HG03457 (cell line): ENCODE measurements around the gene GALK1.
"Not testable (repeated sequence)": the region's sequence is repeated elsewhere in the genome, so short reads cannot be mapped to it uniquely, and the experiment has no call there.

ENCODE experiments used
- ATAC-seq: cut with Tn5 transposase; IDR thresholded peaks from one replicate; pipeline ENCODE4 v1.9.1; 2021; ENCODE audit warnings: moderate number of reproducible peaks; ENCODE audit not compliant: unreplicated experiment

The GALK1 gene

DNA sequence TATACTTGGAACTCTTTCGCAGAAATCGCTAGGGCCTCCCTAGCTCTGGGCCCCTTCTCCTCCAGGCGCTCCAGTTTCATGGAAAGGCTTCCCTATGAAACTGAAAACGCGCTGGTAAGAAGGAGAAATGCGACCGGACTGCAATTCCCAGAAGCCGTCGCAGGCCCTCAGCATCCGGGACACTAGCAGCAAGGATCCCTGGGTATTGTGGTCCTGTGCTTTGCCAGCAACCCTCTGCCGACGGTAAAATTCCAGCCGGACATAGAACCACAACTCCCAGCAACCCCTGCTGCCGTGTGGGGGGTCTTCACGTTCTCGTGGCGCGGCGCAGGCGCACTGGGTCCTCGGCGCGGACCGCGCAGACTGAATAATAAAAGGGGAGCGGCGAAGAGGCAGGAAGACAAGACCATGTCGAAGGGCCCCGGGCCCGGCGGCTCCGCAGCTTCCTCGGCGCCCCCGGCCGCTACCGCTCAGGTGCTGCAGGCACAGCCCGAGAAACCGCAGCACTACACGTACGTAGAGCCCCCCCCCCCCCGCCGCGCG, 19.6 kb upstream of the GALK1 start, which contains the start of gene UNK:
TSS of gene UNK (plus strand) at position 334 of the 543 bp plus-strand sequence. CDS start at position 409, 75 bp downstream.
- ATAC-seq = peak; percentile 44

DNA sequence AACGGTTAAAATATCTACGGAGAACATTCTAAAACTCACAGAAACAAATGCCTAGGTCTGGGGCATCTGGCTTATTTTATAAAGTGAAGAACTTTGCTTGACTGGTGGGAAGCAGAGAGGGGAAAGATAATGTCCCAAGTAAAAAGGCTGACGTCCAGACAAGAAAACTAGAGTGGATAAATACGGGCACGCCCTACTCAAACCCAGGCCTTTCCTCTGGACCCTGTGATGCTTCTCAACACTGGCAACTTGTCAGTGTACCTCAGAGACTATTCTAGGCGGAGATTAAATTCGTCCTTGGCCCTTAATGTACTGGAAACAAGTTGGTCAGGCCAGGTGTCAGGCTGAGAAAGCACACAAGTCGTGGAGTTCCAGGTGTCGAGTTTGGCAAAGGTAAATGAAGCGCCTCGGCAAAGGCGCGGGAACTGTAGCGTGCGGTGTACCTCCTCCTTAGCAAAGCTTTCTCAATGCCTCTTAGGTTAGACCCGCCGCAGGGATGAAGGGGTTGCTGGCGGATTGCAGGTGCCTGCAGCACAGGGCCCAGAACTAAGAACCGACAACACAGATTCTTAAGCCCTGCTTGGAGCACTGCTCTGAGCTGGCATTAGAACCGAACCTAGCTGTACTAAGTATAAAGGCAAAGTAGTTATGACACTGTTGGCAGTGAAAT, 18.9 kb upstream of the GALK1 start:
- no peak for ATAC-seq

DNA sequence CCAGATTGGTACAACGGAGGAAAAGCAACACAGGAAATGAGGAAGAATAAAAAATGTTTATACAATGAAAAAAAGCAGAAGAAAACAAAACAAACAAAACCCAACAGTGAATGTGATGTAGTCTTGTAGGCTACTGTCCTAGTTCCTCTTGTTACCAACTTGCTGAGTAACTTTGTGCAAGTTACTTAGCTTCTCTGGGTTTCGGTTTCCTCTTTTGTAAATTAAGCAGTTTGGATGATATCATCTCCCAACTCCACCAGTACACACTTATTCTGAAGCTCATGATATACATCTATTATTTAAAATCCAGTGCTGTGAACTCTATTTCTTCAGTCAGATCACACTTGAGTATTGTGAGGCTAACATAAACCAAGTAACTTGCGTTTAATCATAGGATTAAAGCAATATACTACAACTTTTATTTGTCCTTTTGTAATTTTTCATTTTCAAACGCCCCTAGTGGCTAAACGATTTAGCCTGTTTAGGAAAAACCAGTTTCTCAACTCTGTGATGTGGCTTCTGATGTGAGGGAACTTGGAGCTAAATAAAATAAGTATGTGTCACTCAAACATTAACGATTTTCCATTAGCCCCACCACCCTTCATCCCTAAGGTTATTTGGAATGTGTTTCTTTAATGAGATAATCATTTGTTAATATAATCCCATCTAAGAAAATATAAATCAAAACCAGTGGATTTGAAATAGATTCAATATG, 18.2 kb upstream of the GALK1 start:
- no peak for ATAC-seq

DNA sequence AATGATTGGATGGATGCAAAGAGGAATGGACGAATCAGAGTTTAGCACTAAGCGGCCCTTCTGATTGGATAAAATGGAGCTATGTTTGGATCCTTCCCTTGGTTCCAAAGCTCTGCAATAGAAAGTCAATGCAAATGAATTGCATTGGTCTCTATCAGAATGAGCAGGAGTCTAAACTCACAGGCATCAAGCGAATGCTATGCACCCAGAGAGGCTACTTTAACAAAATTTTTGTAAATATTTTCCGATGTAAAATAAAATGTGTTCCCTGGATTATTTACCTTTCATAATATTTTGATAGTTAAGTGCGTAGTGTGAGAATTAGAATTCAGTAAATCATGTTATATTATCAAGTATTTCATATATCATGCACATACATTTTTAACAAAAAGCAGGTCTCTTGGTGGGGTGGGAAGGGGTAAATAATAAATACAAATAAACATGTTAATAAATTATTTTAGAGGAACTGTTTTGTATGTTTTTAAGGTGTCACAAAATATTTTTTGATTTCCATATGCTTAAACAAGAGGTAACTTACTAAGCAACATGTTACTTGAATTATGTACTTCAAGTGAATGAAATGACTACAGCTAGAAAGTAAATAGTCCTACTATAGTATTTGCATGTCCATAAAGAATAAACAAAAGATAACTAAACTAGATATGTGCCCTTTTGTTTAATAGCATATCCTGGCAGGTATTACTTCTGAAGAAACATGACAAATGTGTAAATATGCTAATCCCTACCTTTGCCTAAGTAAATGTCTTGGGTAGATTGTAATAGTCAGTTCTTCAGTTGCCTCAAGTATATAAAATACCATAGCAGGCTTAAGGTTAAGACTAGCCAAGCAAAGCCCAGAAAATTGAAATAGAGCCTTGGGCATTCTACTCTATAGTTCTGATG, 15.2 kb upstream of the GALK1 start:
- ATAC-seq = no peak

DNA sequence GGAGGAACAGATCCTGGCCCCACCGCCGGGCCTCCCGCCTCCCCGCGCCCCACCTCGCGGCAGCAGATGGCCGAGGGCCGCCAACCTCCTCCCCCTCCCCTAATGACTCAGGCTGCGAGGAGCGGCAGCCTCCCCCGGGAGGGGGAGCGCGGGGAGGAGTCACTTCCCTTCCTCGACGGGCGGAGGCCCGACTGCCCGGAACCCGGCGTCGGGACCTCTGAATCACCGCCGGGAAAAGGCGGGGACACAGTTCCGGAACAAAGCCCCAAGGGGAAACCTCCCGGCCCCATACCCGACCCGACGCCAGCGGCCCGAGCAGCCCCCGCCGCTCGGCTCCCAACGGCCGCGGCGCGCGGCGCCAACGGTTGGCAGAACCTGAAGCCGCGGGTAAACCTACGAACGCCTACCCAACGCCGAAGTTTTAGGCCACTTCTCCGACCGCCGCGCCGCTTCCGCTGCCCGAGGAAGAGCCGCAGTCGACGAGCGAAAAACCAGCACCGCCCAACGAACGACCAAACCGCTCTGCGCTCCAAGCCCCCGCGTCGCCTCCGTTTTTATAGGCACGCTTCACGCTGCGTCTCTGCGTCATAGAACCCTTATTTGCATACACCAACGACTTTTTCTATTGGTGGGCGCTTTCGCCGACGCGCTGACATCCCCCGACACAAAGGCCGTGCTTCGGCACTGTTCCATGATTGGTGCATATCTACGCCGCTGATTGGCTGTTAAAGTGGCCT, 14.4 kb upstream of the GALK1 start:
- peak; percentile 60 for ATAC-seq

DNA sequence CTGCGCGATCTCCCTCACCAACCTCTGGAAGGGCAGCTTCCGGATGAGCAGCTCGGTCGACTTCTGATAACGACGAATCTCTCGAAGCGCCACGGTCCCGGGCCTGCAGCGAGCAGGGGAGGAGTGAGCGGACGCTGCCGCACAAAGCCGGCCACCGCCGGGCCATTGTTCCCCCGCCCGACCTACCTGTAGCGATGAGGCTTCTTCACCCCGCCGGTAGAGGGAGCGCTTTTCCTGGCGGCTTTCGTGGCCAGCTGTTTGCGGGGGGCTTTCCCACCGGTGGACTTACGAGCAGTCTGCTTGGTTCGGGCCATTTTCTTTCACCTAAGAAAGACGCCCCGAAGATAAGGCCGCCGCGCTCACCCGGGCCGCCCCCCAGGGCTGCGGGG, 13.9 kb upstream of the GALK1 start:
- ATAC-seq = peak; percentile 4

DNA sequence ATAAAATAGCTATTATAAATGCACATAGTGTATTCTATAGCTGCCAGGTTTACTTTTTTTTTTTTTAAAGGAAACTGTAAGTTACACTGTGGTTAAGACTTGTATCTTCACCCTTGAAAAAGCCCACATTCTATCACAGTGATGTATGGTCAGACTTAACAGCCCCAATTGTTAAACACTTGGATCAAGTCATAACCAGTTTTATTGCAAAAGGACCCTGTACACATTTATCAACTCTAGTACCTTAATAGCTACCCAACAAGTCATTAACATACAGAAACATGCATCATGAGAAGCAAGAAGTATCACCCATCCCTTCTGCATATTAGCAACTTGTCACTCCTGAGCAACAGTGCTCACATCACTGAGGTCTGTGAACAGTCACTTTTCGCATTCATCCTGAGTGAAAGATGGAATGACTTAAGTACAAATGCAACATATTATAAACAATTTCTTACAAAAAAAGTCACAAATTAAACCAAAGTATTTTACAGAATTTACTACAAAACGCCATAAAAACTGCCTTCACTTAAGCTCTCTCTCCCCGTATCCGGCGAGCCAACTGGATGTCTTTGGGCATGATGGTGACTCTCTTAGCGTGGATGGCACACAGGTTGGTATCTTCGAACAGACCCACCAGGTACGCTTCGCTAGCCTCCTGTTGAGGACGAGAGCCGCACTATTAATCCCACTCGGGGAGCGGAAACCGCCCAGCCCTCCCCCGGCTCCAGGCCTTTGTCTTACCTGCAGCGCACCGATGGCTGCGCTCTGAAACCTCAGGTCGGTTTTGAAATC, 13.3 kb upstream of the GALK1 start:
- not testable (repeated sequence) for ATAC-seq

DNA sequence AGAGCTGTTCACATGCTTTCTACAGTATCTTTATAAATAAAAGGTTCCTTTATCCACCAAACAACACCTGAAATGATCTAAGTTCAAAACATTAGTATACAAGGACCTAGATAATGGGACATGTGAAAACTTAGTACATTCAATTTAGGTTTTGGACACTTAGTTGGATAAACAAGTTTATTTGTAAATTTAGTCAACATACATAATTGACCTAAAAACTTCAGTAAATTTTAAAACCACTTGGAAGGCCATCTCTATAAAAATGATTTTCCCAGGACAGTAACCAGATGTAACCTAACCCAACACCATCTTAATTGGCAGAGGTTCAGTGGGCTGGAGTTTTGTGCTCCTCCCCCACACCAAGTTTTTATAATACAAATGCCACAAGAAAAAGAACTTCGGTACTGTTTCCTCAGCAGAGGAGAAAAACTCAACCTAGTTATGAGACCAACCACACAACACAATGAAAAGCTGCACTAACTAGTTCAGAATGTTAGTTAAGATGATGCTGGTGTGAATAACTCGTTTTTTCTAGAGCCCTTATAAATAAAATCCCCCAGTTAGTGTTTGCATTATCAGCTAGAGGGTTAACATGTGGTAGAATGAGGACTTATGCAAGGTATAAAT, 12.4 kb upstream of the GALK1 start:
- ATAC-seq = no peak

DNA sequence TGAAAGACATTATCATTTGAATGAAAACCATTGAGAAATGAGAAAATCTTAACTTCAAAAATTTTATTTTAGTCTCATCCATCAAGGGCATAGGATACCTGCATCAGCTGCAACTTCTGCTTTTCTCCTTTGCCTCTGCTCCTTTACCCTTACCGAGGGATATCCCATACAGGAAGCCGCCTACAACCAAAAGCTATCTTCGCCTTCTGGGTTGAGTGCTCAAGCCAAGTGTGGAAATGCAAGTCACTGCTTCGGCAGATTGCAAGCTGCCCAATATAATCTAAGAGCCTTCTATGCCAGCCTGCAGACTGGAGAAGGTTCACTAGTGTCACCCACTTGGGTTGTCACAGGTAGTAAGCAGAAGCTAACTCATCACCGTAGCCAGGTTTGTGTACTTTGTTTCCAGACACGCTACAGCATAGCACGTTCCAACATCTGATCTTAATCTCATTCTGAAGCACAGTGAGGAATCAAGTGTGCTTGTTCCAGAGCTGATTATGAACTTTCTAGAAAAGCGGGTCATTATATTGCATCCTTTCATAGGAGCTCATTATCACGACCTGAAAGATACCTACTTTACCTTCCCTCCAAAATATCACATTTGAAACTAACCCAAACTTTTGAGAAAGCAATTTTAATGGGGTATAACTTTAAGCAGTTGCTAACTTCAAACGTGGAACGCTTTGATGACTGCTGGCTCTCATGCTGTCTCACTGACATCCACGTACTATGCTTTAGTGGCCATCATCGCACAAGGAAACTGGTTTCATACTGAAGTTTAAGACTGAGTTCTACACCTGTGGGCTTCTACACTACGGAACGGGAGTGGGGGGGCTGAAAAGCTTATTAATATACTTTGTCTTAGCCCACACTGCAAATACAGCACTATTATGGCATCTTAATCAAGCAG, 11.6 kb upstream of the GALK1 start:
- ATAC-seq = no peak

DNA sequence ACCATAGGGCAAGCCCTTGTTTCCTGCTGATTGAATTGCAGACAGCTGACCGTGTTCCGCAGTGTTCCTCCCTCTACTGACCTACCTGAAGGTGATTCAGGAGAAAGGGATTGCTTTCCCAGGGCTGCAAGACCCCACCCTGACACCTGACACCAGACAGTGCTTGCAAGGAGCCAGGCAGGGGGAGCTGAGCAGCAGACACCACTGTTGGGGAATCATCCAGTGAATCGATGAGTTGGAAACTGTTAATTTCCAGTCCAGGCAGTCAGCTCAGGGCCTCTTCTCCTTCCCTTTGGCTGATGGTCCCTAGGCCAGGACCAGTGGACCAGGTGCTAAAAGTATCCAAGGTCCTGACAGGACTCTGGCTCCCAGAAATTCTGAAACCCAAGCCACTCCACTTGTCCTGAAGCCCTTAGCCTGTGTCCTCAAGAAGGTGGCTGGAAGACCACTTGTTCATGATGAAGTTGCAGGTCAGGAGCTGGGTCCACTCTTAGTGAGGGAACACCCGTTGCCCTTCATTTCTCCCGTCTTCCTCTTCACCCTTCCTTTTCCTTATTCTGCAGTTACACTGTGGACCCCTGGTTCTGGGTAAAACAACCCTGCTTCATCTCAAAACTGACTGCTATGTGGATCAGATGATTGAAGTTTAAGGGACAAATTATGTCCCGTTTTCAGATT, 10.1 kb upstream of the GALK1 start:
- ATAC-seq = no peak

DNA sequence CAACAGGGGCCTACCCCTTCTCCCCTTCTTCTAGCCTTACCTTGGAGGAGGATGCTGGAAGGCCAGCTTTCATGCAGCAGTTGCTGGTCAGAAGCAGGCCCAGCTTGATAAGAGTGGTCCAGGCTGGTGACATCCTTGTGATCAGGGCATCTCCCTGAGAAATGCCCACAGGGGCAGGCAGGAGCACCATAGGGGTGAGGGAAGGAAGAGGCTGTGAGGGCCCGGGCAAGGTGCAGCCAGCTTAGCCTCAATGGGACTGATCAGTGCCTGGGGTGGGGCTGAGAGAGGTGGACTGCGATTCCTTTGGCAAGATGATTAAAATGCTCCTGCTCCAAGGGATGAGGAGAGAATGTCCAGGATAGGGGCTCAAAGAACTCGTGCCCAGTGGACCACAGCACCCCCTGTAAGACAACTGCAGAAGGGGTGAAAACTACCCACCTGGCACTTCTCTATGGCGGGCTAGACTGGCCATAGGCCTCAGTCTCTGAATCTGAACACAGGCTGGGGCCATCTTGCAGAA, 9.5 kb upstream of the GALK1 start:
- no peak for ATAC-seq

DNA sequence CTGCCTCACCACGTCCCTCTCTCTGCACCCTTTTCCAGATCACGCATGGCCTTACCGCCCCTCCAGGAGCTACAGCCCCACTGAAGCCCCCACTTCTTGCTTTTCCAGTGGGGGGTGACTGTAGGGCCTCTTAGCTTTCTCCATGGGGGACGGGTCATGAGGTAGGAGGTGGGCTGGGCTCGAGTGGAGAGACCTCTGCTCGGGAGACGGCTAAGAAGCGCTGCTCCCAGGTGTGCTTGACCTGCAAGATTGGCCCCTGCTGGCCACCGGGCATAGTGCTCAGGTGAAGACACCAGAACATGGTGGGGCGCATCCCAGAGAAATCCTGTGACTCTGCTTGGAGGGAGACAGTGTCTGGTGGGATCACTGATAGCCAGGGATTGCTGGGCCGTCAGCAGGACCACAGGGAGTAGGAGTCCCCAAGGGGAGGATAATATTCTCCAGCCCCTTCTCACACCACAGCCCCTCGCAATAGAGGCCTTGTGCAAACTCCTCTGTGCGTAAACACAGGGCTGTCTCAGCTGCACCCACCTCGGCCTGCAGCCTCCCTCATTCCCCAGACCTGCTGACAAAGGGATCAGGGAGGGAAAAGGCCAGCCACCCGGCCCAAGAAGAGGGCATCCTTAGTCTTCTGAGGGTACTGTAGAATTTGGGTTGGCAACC, 8.9 kb upstream of the GALK1 start:
- ATAC-seq = no peak

DNA sequence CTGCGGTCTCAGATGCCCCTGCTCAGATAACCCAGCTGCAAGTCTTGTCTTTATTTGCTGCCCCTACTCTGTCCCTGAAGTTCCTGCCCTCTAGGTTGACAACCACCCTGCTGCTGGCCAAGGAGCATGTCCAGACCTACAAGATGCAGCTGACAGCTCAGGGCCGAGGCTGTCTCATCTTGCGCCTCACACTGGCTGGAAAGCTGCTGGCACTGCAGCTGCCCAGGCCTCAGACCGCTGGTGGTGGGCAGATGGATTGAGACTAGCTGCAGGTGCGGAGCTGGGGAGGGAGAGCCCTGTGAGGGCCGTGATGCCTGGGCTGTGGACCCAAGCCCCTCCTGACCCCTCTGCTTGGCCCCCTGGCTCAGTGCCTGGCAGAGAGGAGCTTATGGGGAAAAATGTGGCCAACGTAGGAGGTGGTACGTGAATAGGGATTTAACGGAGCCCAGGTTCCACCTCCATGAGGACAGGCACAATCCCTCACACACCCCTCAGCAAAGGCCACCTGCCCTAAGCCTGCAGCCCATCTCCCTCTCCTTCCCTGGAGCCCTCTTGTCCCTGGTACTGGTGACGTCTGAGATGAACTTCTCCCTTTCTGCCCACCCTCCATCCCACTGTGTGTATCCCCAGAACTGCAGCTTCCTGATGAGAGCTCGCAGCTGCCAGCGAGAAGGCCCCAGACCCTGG, 8.3 kb upstream of the GALK1 start:
- ATAC-seq = no peak

DNA sequence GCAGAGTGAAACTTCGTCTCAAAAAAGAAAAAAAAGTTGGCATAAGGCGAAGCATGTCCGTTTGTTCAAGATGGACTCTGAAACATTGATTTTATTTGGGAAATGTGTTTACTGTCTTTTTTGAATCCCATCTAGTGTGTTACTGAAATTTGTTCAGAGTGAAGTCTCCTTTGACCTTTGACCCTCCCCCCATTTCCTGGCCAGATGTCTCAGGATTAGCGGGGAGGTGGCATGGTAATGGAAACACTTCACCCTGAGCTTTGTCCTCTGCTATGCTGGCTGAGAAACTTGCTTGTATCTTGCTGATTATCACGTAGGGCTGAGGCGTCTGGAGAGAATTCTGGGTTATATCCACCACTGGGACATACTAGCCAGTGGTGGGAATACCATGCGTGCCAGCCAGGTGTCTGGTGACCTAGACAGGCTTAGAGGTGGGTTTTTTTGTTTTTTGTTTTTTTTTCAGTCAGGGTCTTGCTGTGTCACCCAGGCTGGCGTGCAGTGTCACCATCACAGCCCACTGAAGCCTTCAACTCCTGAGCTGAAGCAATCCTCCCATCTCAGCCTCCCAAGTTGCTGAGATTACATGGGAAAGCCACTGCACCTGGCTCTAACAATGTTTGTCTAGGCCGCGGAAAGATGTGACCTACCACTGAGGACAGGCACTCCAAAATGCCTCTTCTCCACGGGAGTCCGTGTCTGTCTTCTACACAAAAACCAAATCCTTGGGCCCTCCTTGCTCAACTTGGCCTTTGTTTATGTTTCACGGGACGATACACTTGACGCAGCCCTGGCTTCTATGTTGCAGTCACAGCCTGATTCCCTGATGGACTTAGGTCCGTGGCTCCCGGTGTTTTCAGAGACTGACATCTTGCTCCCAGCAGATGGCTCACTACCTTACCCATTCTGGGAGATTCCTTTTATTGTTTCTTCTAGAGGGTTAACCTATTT, 6.6 kb upstream of the GALK1 start:
- no peak for ATAC-seq

DNA sequence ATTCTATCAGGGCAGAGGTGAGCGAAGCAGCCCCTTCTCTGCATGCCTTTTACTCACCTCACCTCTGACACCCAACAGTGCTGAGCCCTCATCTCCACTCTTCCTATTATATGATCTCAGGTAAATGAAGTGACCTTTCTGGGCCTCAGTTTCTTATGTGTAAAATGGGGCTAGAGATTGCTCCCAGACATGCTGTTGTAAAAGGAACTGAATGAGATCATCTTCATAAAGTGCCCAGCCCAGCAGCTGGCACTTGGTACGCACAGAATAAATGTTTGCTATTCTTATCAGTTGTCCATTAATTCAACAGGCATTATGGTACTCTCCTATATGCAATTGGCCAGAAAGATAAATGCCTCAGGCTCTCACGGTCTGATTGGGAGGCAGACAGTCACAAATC, 4.5 kb upstream of the GALK1 start:
- no peak for ATAC-seq
